Hepatocyte (in vitro differentiated cells): ENCODE results near the gene CACFD1. TPM values are rescaled to one million over a fixed set of nuclear protein-coding genes. Genes with fewer than 3 reads are reported as not detected.

Experiments
- DNase-seq: peaks from one replicate; pipeline ENCODE4 v3.0.0-alpha.2; 2016; ENCODE audit warnings: low spot score
- H2AFZ ChIP-seq: fragments of 200-600 bp; sonication (generic); 2 replicates; pipeline ENCODE4 v1.6.0; 2016; ENCODE audit warnings: antibody characterized with exemption, mild to moderate bottlenecking
- H3K27ac ChIP-seq: fragments of 200-600 bp; sonication (generic); 2 replicates; pipeline ENCODE4 v1.5.1; 2016; ENCODE audit warnings: mild to moderate bottlenecking
- H3K27me3 ChIP-seq: fragments of 200-600 bp; sonication (generic); 2 replicates; pipeline ENCODE4 v1.6.1; 2016
- H3K36me3 ChIP-seq: fragments of 200-600 bp; sonication (generic); replicated peaks from 2 replicates; pipeline ENCODE4 v1.5.1; 2016; ENCODE audit warnings: low read depth; ENCODE audit not compliant: insufficient read depth
- H3K4me1 ChIP-seq: fragments of 200-600 bp; sonication (generic); 2 replicates; pipeline ENCODE4 v1.5.1; 2016; ENCODE audit warnings: mild to moderate bottlenecking, moderate library complexity; ENCODE audit not compliant: insufficient read depth
- H3K4me2 ChIP-seq: fragments of 200-600 bp; sonication (generic); 2 replicates; pipeline ENCODE4 v1.6.0; 2016
- H3K4me3 ChIP-seq: fragments of 200-600 bp; sonication (generic); 2 replicates; pipeline ENCODE4 v1.5.1; 2016; ENCODE audit warnings: mild to moderate bottlenecking
- H3K79me2 ChIP-seq: fragments of 200-600 bp; sonication (generic); 2 replicates; pipeline ENCODE4 v1.6.0; 2017; ENCODE audit warnings: mild to moderate bottlenecking
- H3K9me2 ChIP-seq: fragments of 200-600 bp; sonication (generic); replicated peaks from 2 replicates; pipeline ENCODE4 v1.6.0; 2017; ENCODE audit warnings: mild to moderate bottlenecking; ENCODE audit not compliant: insufficient read depth
- H3K9me3 ChIP-seq: fragments of 200-600 bp; sonication (generic); 2 replicates; pipeline ENCODE4 v1.5.1; 2016; ENCODE audit warnings: low read depth, mild to moderate bottlenecking
- H4K20me1 ChIP-seq: fragments of 200-600 bp; sonication (generic); 2 replicates; pipeline ENCODE4 v1.6.0; 2016; ENCODE audit warnings: mild to moderate bottlenecking; ENCODE audit not compliant: insufficient read depth, poor library complexity, severe bottlenecking
- CTCF ChIP-seq: fragments of 200-600 bp; sonication (generic); IDR thresholded peaks from 2 replicates; pipeline ENCODE4 v1.5.1; 2016; ENCODE audit warnings: antibody characterized with exemption, mild to moderate bottlenecking; ENCODE audit not compliant: poor library complexity
- EZH2 ChIP-seq: fragments of 200-600 bp; sonication (generic); IDR thresholded peaks from 2 replicates; pipeline ENCODE4 v1.6.1; 2016; ENCODE audit warnings: antibody characterized with exemption, mild to moderate bottlenecking, borderline replicate concordance
- EZH2phosphoT487 ChIP-seq: fragments of 200-600 bp; sonication (generic); IDR thresholded peaks from one replicate; pipeline ENCODE4 v1.6.1; 2018; ENCODE audit warnings: antibody characterized with exemption, mild to moderate bottlenecking, low read depth, moderate library complexity; ENCODE audit not compliant: unreplicated experiment, severe bottlenecking
- WGBS: methylation state at CpG from one replicate; pipeline ENCODE4 v1.1.6; 2016; ENCODE audit warnings: low lambda C conversion rate; ENCODE audit errors: missing lambda C conversion rate; 5-methylcytosine and 5-hydroxymethylcytosine counted together
- polyA plus RNA-seq: library from polyadenylated mRNA; unstranded; fragments of >200 nt; fragmentation: Nextera tagmentation; extraction: Ambion mirVana; gene quantifications from 2 replicates; pipeline ENCODE4 v1.2.1, GENCODE V29; 2016
- total RNA-seq: library from RNA; depleted of rRNA; stranded (reverse); fragments of >200 nt; gene quantifications from 2 replicates; pipeline ENCODE4 v1.2.3, GENCODE V29; 2014

The CACFD1 gene
- total and polyA plus RNA-seq, 2 experiments from 2014 or later, result 31.5 to 49.2 TPM

GRCh38 chr9:133472753-133473378 lies 13.1 kb downstream of the CACFD1 start:
- H3K79me2 ChIP-seq, result no peaks in the 10 kb centered on the region
- H3K4me1 ChIP-seq, result no peaks in the 10 kb centered on the region
- H3K27ac ChIP-seq, result no peak overlapping the region
- WGBS, result 97% methylated on average over 12 of the region's 19 CpGs
- H3K4me3 ChIP-seq, result no peak overlapping the region
- H3K4me2 ChIP-seq, result no peak overlapping the region
- DNase-seq, result no peak
- H2AFZ ChIP-seq, result no peak overlapping the region
- no peaks in the 10 kb centered on the region for H3K9me3 ChIP-seq
- H4K20me1 ChIP-seq, result no peaks in the 10 kb centered on the region
- H3K9me2 ChIP-seq, result no peaks in the 10 kb centered on the region
- H3K27me3 ChIP-seq, result no peaks in the 10 kb centered on the region
- no peak for TF ChIP-seq EZH2
- TF ChIP-seq EZH2phosphoT487, result no peak
- TF ChIP-seq CTCF, result no peak
- H3K36me3 ChIP-seq, result no peaks in the 10 kb centered on the region

DNA sequence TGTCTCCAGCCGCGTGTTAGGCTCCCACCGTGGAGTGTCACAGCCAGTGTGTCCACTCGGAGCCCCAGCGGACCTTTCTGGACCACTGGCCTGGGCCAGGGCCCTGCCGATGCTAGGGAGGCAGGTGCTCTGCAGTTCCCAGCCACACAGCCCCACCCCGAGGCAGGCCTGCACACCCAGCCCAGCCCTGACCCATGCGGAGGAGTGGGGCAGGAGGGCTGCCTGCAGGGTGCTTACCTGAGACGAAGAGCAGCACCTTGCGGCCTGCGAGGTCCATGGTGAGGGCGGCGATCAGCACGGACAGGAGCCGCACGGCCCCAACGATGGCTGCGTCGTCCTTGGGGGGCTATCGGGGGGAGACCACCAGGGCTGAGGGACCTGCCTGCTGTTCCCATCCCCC lies 14.0 kb downstream of the CACFD1 start:
- H3K27me3 ChIP-seq, result no peaks in the 10 kb centered on the region
- H3K4me2 ChIP-seq, result no peak overlapping the region
- 91% methylated on average over 20 of the region's 20 CpGs for WGBS
- H3K36me3 ChIP-seq, result no peaks in the 10 kb centered on the region
- no peaks in the 10 kb centered on the region for H4K20me1 ChIP-seq
- no peaks in the 10 kb centered on the region for H3K4me1 ChIP-seq
- no peak overlapping the region for H3K27ac ChIP-seq
- H3K79me2 ChIP-seq, result no peaks in the 10 kb centered on the region
- H2AFZ ChIP-seq, result no peak overlapping the region
- H3K9me2 ChIP-seq, result no peaks in the 10 kb centered on the region
- H3K4me3 ChIP-seq, result no peak overlapping the region
- no peak for DNase-seq
- no peaks in the 10 kb centered on the region for H3K9me3 ChIP-seq
- TF ChIP-seq EZH2phosphoT487 (no peak), EZH2 (no peak), CTCF (no peak)

GRCh38 chr9:133474215-133474614 lies 14.4 kb downstream of the CACFD1 start:
- Histone ChIP-seq H3K27ac (no peak overlapping the region), H3K4me1 (peaks cover under 1% of the 10 kb centered on the region), H3K4me3 (no peak overlapping the region), H3K36me3 (no peaks in the 10 kb centered on the region), H3K4me2 (no peak overlapping the region), H3K9me2 (no peaks in the 10 kb centered on the region), H4K20me1 (no peaks in the 10 kb centered on the region), H3K27me3 (no peaks in the 10 kb centered on the region), H3K79me2 (no peaks in the 10 kb centered on the region), H2AFZ (no peak overlapping the region), H3K9me3 (no peaks in the 10 kb centered on the region)
- WGBS, result 90% methylated on average over 5 of the region's 5 CpGs
- no peak for DNase-seq
- TF ChIP-seq CTCF (no peak), EZH2phosphoT487 (no peak), EZH2 (no peak)

GRCh38 chr9:133474853-133475252 lies 15.1 kb downstream of the CACFD1 start:
- Histone ChIP-seq H3K79me2 (no peaks in the 10 kb centered on the region), H3K9me2 (no peaks in the 10 kb centered on the region), H3K4me3 (no peak overlapping the region), H3K27ac (no peak overlapping the region), H3K4me1 (peaks cover 7% of the 10 kb centered on the region), H3K36me3 (no peaks in the 10 kb centered on the region), H3K4me2 (no peak overlapping the region), H4K20me1 (no peaks in the 10 kb centered on the region), H2AFZ (no peak overlapping the region), H3K9me3 (no peaks in the 10 kb centered on the region), H3K27me3 (no peaks in the 10 kb centered on the region)
- no peak for DNase-seq
- TF ChIP-seq CTCF, result no peak
- TF ChIP-seq EZH2, result no peak
- no peak for TF ChIP-seq EZH2phosphoT487
- 93% methylated on average over 19 of the region's 20 CpGs for WGBS
